Measurements from ENCODE around the gene HSPA4. TPM values are rescaled to one million over a fixed set of nuclear protein-coding genes. Genes with fewer than 3 reads are reported as not detected.

Gene HSPA4
- total RNA-seq, 1 experiment from 2014 or later = 237 TPM

- Histone ChIP-seq H3K27me3 (replicated peaks; ENCODE audit: control insufficient read depth, insufficient read depth, low read length) (no peaks in the 10 kb centered on the region), H3K4me3 (ENCODE audit: low read depth, low read length) (peak overlapping the region; percentile 93), H3K9me3 (no peaks in the 10 kb centered on the region), H3K4me1 (peaks cover 24% of the 10 kb centered on the region), H3K36me3 (ENCODE audit: control insufficient read depth, insufficient read depth, low read length) (no peaks in the 10 kb centered on the region)
- intact Hi-C loops (cut with micrococcal nuclease; ENCODE audit: unreplicated experiment) = loop anchor here (10.0 kb wide), 1 partner anchor 149 kb away; no protein-coding TSS in a partner anchor
- CTCF ChIA-PET = no interaction called here
- Mint-ChIP-seq H3K27me3 (ENCODE audit: insufficient read depth, unreplicated experiment) (no peaks in the 10 kb centered on the region), H3K27ac (ENCODE audit: unreplicated experiment) (no peak overlapping the region), H3K4me3 (ENCODE audit: unreplicated experiment) (peak overlapping the region; percentile 96), H3K36me3 (ENCODE audit: insufficient read depth, unreplicated experiment) (peaks cover 38% of the 10 kb centered on the region), H3K4me1 (ENCODE audit: low read depth, unreplicated experiment) (peaks cover 36% of the 10 kb centered on the region), H3K9me3 (ENCODE audit: unreplicated experiment) (no peaks in the 10 kb centered on the region)
- no TSS peak for BruUV-seq (replicated peaks)
- POLR2A ChIA-PET = no interaction called here
- no peak for DNase-seq
- no peak for TF ChIP-seq CTCF (IDR thresholded peaks at IDR 0.05; ENCODE audit: insufficient read depth in 1 of 2, low read depth in 1 of 2, low read length in 1 of 2, severe bottlenecking in 1 of 2, unreplicated experiment in 1 of 2)
Observed at GRCh38 chr5:133053448-133053847, 1.6 kb downstream of the HSPA4 start.

GRCh38 chr5:133054697-133055471 is 3.1 kb downstream of the HSPA4 start:
- no peak for DNase-seq
- Histone ChIP-seq H3K4me3 (ENCODE audit: low read depth, low read length) (no peak overlapping the region), H3K4me1 (peaks cover 15% of the 10 kb centered on the region), H3K27me3 (replicated peaks; ENCODE audit: control insufficient read depth, insufficient read depth, low read length) (no peaks in the 10 kb centered on the region), H3K36me3 (ENCODE audit: control insufficient read depth, insufficient read depth, low read length) (no peaks in the 10 kb centered on the region), H3K9me3 (no peaks in the 10 kb centered on the region)
- Mint-ChIP-seq H3K27me3 (ENCODE audit: insufficient read depth, unreplicated experiment) (no peaks in the 10 kb centered on the region), H3K9me3 (ENCODE audit: unreplicated experiment) (no peaks in the 10 kb centered on the region), H3K27ac (ENCODE audit: unreplicated experiment) (no peak overlapping the region), H3K36me3 (ENCODE audit: insufficient read depth, unreplicated experiment) (peaks cover 38% of the 10 kb centered on the region), H3K4me1 (ENCODE audit: low read depth, unreplicated experiment) (peaks cover 22% of the 10 kb centered on the region), H3K4me3 (ENCODE audit: unreplicated experiment) (no peak overlapping the region)
- CTCF ChIA-PET = interaction anchor here (0.6 kb wide), 1 partner anchor 193 kb away, joined by 3 read pairs; no protein-coding TSS in a partner anchor
- TF ChIP-seq CTCF (IDR thresholded peaks at IDR 0.05; ENCODE audit: insufficient read depth in 1 of 2, low read depth in 1 of 2, low read length in 1 of 2, severe bottlenecking in 1 of 2, unreplicated experiment in 1 of 2) = no peak
- no TSS peak for BruUV-seq (replicated peaks)
- intact Hi-C loops (cut with micrococcal nuclease; ENCODE audit: unreplicated experiment) = loop anchor here (10.0 kb wide), 1 partner anchor 150 kb away; no protein-coding TSS in a partner anchor
- POLR2A ChIA-PET = interaction anchor here (0.5 to 0.6 kb wide), 2 partner anchors 10 to 34 kb away, joined by 3 to 5 read pairs; no protein-coding TSS in a partner anchor

GRCh38 chr5:133056891-133057290 is 5.1 kb downstream of the HSPA4 start:
- POLR2A ChIA-PET = interaction anchor here (0.6 kb wide), 1 partner anchor 341 kb away, joined by 3 read pairs; no protein-coding TSS in a partner anchor
- Histone ChIP-seq H3K4me3 (ENCODE audit: low read depth, low read length) (no peak overlapping the region), H3K36me3 (ENCODE audit: control insufficient read depth, insufficient read depth, low read length) (no peaks in the 10 kb centered on the region), H3K9me3 (no peaks in the 10 kb centered on the region), H3K4me1 (0 out of 2 replicates have a peak, but pooled peaks cover 6% of the 10 kb centered on the region), H3K27me3 (replicated peaks; ENCODE audit: control insufficient read depth, insufficient read depth, low read length) (no peaks in the 10 kb centered on the region)
- no peak for TF ChIP-seq CTCF (IDR thresholded peaks at IDR 0.05; ENCODE audit: insufficient read depth in 1 of 2, low read depth in 1 of 2, low read length in 1 of 2, severe bottlenecking in 1 of 2, unreplicated experiment in 1 of 2)
- Mint-ChIP-seq H3K4me1 (ENCODE audit: low read depth, unreplicated experiment) (peaks cover 22% of the 10 kb centered on the region), H3K36me3 (ENCODE audit: insufficient read depth, unreplicated experiment) (peaks cover 30% of the 10 kb centered on the region), H3K4me3 (ENCODE audit: unreplicated experiment) (no peak overlapping the region), H3K9me3 (ENCODE audit: unreplicated experiment) (no peaks in the 10 kb centered on the region), H3K27ac (ENCODE audit: unreplicated experiment) (no peak overlapping the region), H3K27me3 (ENCODE audit: insufficient read depth, unreplicated experiment) (no peaks in the 10 kb centered on the region)
- CTCF ChIA-PET = no interaction called here
- BruUV-seq (replicated peaks) = no TSS peak
- no peak for DNase-seq
- intact Hi-C loops (cut with micrococcal nuclease; ENCODE audit: unreplicated experiment) = loop anchor here (10.0 kb wide), 1 partner anchor 152 kb away; no protein-coding TSS in a partner anchor

Measured in Caco-2 (cell line).